BLaER1 treated with 17β-estradiol and CSF1 and Interleukin-3, amounts not matched to agents 10 nM and 100 nM (cell line): ENCODE results near the gene LOXL1.

ENCODE experiments used
- H3K27ac ChIP-seq, 11 experiments: shearing (Covaris generic); formaldehyde crosslinking; 2 replicates each; pipeline ENCODE4 v1.8.1; 2022
- H3K27me3 ChIP-seq, 11 experiments: shearing (Covaris generic); formaldehyde crosslinking; 2 replicates each; pipeline ENCODE4 v1.8.1; 2022
- H3K36me3 ChIP-seq, 11 experiments: shearing (Covaris generic); formaldehyde crosslinking; 2 replicates each; pipeline ENCODE4 v1.8.1; 2022
- H3K4me1 ChIP-seq, 10 experiments: shearing (Covaris generic); formaldehyde crosslinking; 2 replicates each; pipeline ENCODE4 v1.8.1; 2022
- H3K4me2 ChIP-seq, 11 experiments: shearing (Covaris generic); formaldehyde crosslinking; 2 replicates each; pipeline ENCODE4 v1.8.1; 2022
- H3K4me3 ChIP-seq, 10 experiments: shearing (Covaris generic); formaldehyde crosslinking; 2 replicates each; pipeline ENCODE4 v1.8.1; 2022
- H3K9ac ChIP-seq, 11 experiments: shearing (Covaris generic); formaldehyde crosslinking; 2 replicates each; pipeline ENCODE4 v1.8.1; 2022
- H3K9me3 ChIP-seq, 11 experiments: shearing (Covaris generic); formaldehyde crosslinking; replicated peaks in 1 of 11; 2 replicates each; pipeline ENCODE4 v1.8.1; 2022
- H4K20me1 ChIP-seq, 11 experiments: shearing (Covaris generic); formaldehyde crosslinking; 2 replicates each; pipeline ENCODE4 v1.8.1; 2022
- Cebpa-rat ChIP-seq, 11 experiments: shearing (Covaris generic); IDR thresholded peaks; 2 replicates each; pipeline ENCODE4 v1.8.1; 2022

LOXL1 gene

GRCh38 chr15:73924171-73924921 is 1.9 kb upstream of the LOXL1 start:
- TF ChIP-seq Cebpa-rat (IDR thresholded peaks at IDR 0.05), result no peak

GRCh38 chr15:73925848-73926218 is 429 bp upstream of the LOXL1 start:
- Histone ChIP-seq H3K4me2 (peak overlapping the region; percentile 90 to 98 (median 95)), H4K20me1 (peaks cover 0 to 29% (median 10%) of the 10 kb centered on the region in 11 experiments; a peak in 10 of 22 replicates)

More at GRCh38 chr15:73924171-73924921, 1.9 kb upstream of the LOXL1 start:
- peak overlapping the region; percentile 14 to 67 (median 56); a peak in 20 of 22 replicates for H3K9ac ChIP-seq
- H4K20me1 ChIP-seq, result peaks cover 0 to 29% (median 10%) of the 10 kb centered on the region in 11 experiments; a peak in 9 of 22 replicates
- H3K9me3 ChIP-seq, result peaks cover 0 to 6% (median 0%) of the 10 kb centered on the region in 11 experiments; a peak in 5 of 22 replicates
- H3K27ac ChIP-seq, result peak overlapping the region in 10 of 11 experiments; percentile 16 to 77 (median 68); a peak in 18 of 22 replicates
- peak overlapping the region in 6 of 10 experiments; percentile 0 to 31 (median 21); a peak in 6 of 20 replicates for H3K4me3 ChIP-seq
- 0 out of 22 replicates have a peak, but pooled peaks cover 0 to under 1% (median 0%) of the 10 kb centered on the region in 11 experiments for H3K36me3 ChIP-seq
- peak overlapping the region; percentile 90 to 98 (median 95) for H3K4me2 ChIP-seq
- peaks cover 33 to 46% (median 41%) of the 10 kb centered on the region in 11 experiments for H3K27me3 ChIP-seq
- H3K4me1 ChIP-seq, result peaks cover 89 to 96% (median 94%) of the 10 kb centered on the region in 10 experiments

GRCh38 chr15:73927003-73927475 is 777 bp downstream of the LOXL1 start:
- H3K9ac ChIP-seq, result peak overlapping the region; percentile 43 to 79 (median 59)
- no peak for TF ChIP-seq Cebpa-rat (IDR thresholded peaks at IDR 0.05)

More at GRCh38 chr15:73925848-73926218, 429 bp upstream of the LOXL1 start:
- Histone ChIP-seq H3K9me3 (no peaks in the 10 kb centered on the region), H3K4me1 (peaks cover 80 to 92% (median 87%) of the 10 kb centered on the region in 10 experiments), H3K4me3 (peak overlapping the region in 5 of 10 experiments; percentile 57 to 72 (median 63); a peak in 6 of 20 replicates), H3K36me3 (no peaks in the 10 kb centered on the region), H3K9ac (peak overlapping the region in 4 of 11 experiments; percentile 7 to 79 (median 77); a peak in 3 of 22 replicates), H3K27me3 (peaks cover 38 to 51% (median 44%) of the 10 kb centered on the region in 11 experiments), H3K27ac (no peak overlapping the region; a peak in 1 of 22 replicates)
- TF ChIP-seq Cebpa-rat (IDR thresholded peaks at IDR 0.05), result no peak

GRCh38 chr15:73927476-73928240 is 1.4 kb downstream of the LOXL1 start:
- Histone ChIP-seq H3K4me3 (peak overlapping the region; percentile 48 to 72 (median 62)), H3K27me3 (peaks cover 38 to 51% (median 44%) of the 10 kb centered on the region in 11 experiments), H3K4me1 (peaks cover 71 to 86% (median 80%) of the 10 kb centered on the region in 10 experiments), H3K9ac (peak overlapping the region; percentile 43 to 79 (median 59)), H3K27ac (peak overlapping the region in 7 of 11 experiments; percentile 26 to 56 (median 41); a peak in 11 of 22 replicates), H3K36me3 (no peaks in the 10 kb centered on the region), H3K4me2 (peak overlapping the region; percentile 90 to 98 (median 95)), H3K9me3 (no peaks in the 10 kb centered on the region), H4K20me1 (peaks cover 0 to 29% (median 10%) of the 10 kb centered on the region in 11 experiments; a peak in 10 of 22 replicates)
- no peak for TF ChIP-seq Cebpa-rat (IDR thresholded peaks at IDR 0.05)

More at GRCh38 chr15:73927003-73927475, 777 bp downstream of the LOXL1 start:
- peaks cover 0 to 29% (median 10%) of the 10 kb centered on the region in 11 experiments; a peak in 10 of 22 replicates for H4K20me1 ChIP-seq
- H3K9me3 ChIP-seq, result no peaks in the 10 kb centered on the region
- peak overlapping the region in 7 of 11 experiments; percentile 26 to 56 (median 41); a peak in 11 of 22 replicates for H3K27ac ChIP-seq
- no peaks in the 10 kb centered on the region for H3K36me3 ChIP-seq
- peak overlapping the region; percentile 90 to 98 (median 95) for H3K4me2 ChIP-seq
- H3K4me3 ChIP-seq, result peak overlapping the region; percentile 48 to 72 (median 62)
- H3K27me3 ChIP-seq, result peaks cover 38 to 51% (median 44%) of the 10 kb centered on the region in 11 experiments
- peaks cover 77 to 92% (median 87%) of the 10 kb centered on the region in 10 experiments for H3K4me1 ChIP-seq

GRCh38 chr15:73928241-73928579 is 1.9 kb downstream of the LOXL1 start:
- Histone ChIP-seq H3K4me2 (peak overlapping the region; percentile 90 to 98 (median 95)), H3K27me3 (peaks cover 38 to 51% (median 44%) of the 10 kb centered on the region in 11 experiments), H4K20me1 (peaks cover 0 to 29% (median 10%) of the 10 kb centered on the region in 11 experiments; a peak in 10 of 22 replicates), H3K9me3 (no peaks in the 10 kb centered on the region), H3K9ac (peak overlapping the region in 7 of 11 experiments; percentile 57 to 79 (median 65); a peak in 6 of 22 replicates), H3K4me1 (peaks cover 65 to 81% (median 75%) of the 10 kb centered on the region in 10 experiments), H3K36me3 (no peaks in the 10 kb centered on the region), H3K4me3 (peak overlapping the region; percentile 48 to 72 (median 62)), H3K27ac (no peak overlapping the region)
- TF ChIP-seq Cebpa-rat (IDR thresholded peaks at IDR 0.05), result no peak

- peaks cover 0 to 29% (median 16%) of the 10 kb centered on the region in 11 experiments; a peak in 10 of 22 replicates for H4K20me1 ChIP-seq
- H3K36me3 ChIP-seq, result no peaks in the 10 kb centered on the region
- no peak overlapping the region for H3K27ac ChIP-seq
- no peak overlapping the region; a peak in 1 of 20 replicates for H3K4me3 ChIP-seq
- H3K4me1 ChIP-seq, result peaks cover 56 to 72% (median 66%) of the 10 kb centered on the region in 10 experiments
- no peak overlapping the region; a peak in 1 of 22 replicates for H3K9ac ChIP-seq
- H3K4me2 ChIP-seq, result peak overlapping the region in 5 of 11 experiments; percentile 4 to 42 (median 13); a peak in 4 of 22 replicates
- no peak for TF ChIP-seq Cebpa-rat (IDR thresholded peaks at IDR 0.05)
- H3K27me3 ChIP-seq, result peaks cover 38 to 51% (median 44%) of the 10 kb centered on the region in 11 experiments
- H3K9me3 ChIP-seq, result no peaks in the 10 kb centered on the region
These were observed 2.8 kb downstream of the LOXL1 start for GRCh38 chr15:73928971-73929627.

- Histone ChIP-seq H3K36me3 (no peaks in the 10 kb centered on the region), H3K27me3 (peaks cover 38 to 46% (median 43%) of the 10 kb centered on the region in 11 experiments), H3K27ac (no peak overlapping the region), H3K4me2 (peak overlapping the region; percentile 38 to 83 (median 75); a peak in 19 of 22 replicates), H3K4me1 (peaks cover 44 to 59% (median 53%) of the 10 kb centered on the region in 10 experiments), H3K9me3 (no peaks in the 10 kb centered on the region), H3K4me3 (no peak overlapping the region), H4K20me1 (peaks cover 0 to 28% (median 15%) of the 10 kb centered on the region in 11 experiments; a peak in 10 of 22 replicates), H3K9ac (peak overlapping the region in 1 of 11 experiments; percentile 14; a peak in 1 of 22 replicates)
- no peak for TF ChIP-seq Cebpa-rat (IDR thresholded peaks at IDR 0.05)
These were observed 4.1 kb downstream of the LOXL1 start for GRCh38 chr15:73930371-73930770.
